ENCODE data around the gene SYK.

SYK gene

DNA sequence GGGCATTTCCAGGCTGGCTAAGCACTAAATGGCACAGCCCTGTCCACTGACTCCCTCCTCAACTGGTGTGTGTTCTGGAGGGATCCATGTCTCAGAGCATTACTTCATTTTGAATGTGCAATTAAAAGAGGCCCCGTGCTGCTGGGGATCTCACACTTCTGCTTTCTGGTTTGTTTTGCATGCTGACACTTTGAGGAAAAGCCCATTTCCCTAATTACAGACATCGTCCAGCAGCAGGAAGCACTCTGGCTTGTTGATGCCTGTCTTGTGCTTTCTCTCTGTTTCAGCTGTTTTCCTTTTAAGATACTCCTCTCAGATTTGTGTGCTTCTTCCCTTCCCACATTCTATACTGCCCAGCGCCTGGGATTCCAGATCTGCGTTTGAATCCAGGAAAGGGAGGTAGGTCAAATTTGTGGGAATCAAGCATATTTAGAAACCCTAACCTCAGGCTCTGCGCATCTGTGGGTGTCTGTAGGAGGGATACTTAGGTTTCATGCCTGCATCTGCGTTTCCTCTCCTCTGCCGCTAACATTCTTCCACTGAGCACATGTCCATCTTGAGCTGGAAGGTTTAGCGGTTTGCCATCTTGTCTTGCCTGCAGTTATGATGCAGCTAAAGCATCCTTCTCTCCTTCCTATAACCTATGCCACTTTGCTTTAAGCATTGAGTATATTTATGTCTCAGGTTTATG is 25.7 kb downstream of the SYK start:
- no peak overlapping the region for H3K27ac ChIP-seq
- H3K79me2 ChIP-seq = peaks cover 58% of the 10 kb centered on the region

DNA sequence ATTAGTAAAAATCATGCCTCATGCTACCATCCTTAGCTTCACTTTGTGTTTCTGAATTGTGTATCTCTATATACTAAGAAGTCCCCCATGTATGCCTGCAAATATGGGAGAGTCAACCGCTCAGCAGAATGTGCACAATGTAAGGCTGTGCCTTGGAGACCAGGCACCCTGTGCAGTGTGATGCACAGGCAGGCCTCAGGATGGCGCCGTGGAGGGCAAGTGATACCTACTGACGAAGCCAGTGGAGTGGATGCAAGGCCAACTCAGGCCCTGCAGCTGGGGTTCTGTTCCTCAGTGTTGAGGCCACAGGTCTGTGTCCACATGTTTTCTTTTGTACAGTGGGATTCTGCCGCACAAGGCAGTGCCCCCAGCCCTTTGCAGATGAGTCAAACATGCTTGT is 28.4 kb downstream of the SYK start:
- no peak overlapping the region for H2AFZ ChIP-seq
- no peaks in the 10 kb centered on the region for H3K36me3 ChIP-seq (ENCODE audit: control insufficient read depth, insufficient read depth, low read length)
- H3K9me3 ChIP-seq (ENCODE audit: control insufficient read depth, low read length) = no peaks in the 10 kb centered on the region
- H3K27me3 ChIP-seq (ENCODE audit: control insufficient read depth, insufficient read depth, low read length) = no peaks in the 10 kb centered on the region
- peaks cover 55% of the 10 kb centered on the region for H3K79me2 ChIP-seq
- no peak for TF ChIP-seq CTCF (IDR thresholded peaks at IDR 0.05)
- no peak overlapping the region for H3K4me2 ChIP-seq (ENCODE audit: low read length)
- no peak overlapping the region for H3K27ac ChIP-seq
- peaks cover 12% of the 10 kb centered on the region for H3K4me1 ChIP-seq
- no peak overlapping the region for H3K4me3 ChIP-seq (ENCODE audit: low read depth, low read length)
- H3K9ac ChIP-seq = no peak overlapping the region

More for the DNA sequence above, 25.7 kb downstream of the SYK start:
- H3K4me1 ChIP-seq = peaks cover 15% of the 10 kb centered on the region
- no peak for TF ChIP-seq CTCF (IDR thresholded peaks at IDR 0.05)
- H2AFZ ChIP-seq = no peak overlapping the region
- H3K36me3 ChIP-seq (ENCODE audit: control insufficient read depth, insufficient read depth, low read length) = peaks cover 4% of the 10 kb centered on the region
- H3K4me2 ChIP-seq (ENCODE audit: low read length) = no peak overlapping the region
- no peak overlapping the region for H3K4me3 ChIP-seq (ENCODE audit: low read depth, low read length)
- no peaks in the 10 kb centered on the region for H3K27me3 ChIP-seq (ENCODE audit: control insufficient read depth, insufficient read depth, low read length)
- H3K9me3 ChIP-seq (ENCODE audit: control insufficient read depth, low read length) = no peaks in the 10 kb centered on the region
- no peak overlapping the region for H3K9ac ChIP-seq

GRCh38 chr9:90830977-90831376 is 29.4 kb downstream of the SYK start:
- Histone ChIP-seq H3K4me1 (peaks cover 17% of the 10 kb centered on the region), H3K36me3 (ENCODE audit: control insufficient read depth, insufficient read depth, low read length) (no peaks in the 10 kb centered on the region), H3K27me3 (ENCODE audit: control insufficient read depth, insufficient read depth, low read length) (no peaks in the 10 kb centered on the region), H3K9ac (no peak overlapping the region), H3K27ac (peak overlapping the region; percentile 39), H3K4me3 (ENCODE audit: low read depth, low read length) (no peak overlapping the region), H2AFZ (no peak overlapping the region), H3K9me3 (ENCODE audit: control insufficient read depth, low read length) (no peaks in the 10 kb centered on the region), H3K4me2 (ENCODE audit: low read length) (peak overlapping the region; percentile 25), H3K79me2 (peaks cover 48% of the 10 kb centered on the region)
- TF ChIP-seq CTCF (IDR thresholded peaks at IDR 0.05) = no peak

- no peak overlapping the region for H3K4me2 ChIP-seq (ENCODE audit: low read length)
- H3K9ac ChIP-seq = no peak overlapping the region
- no peaks in the 10 kb centered on the region for H3K9me3 ChIP-seq (ENCODE audit: control insufficient read depth, low read length)
- H3K79me2 ChIP-seq = peaks cover 36% of the 10 kb centered on the region
- H3K27ac ChIP-seq = no peak overlapping the region
- H3K36me3 ChIP-seq (ENCODE audit: control insufficient read depth, insufficient read depth, low read length) = no peaks in the 10 kb centered on the region
- H3K4me1 ChIP-seq = peaks cover 17% of the 10 kb centered on the region
- no peak overlapping the region for H2AFZ ChIP-seq
- no peak for TF ChIP-seq CTCF (IDR thresholded peaks at IDR 0.05)
- H3K4me3 ChIP-seq (ENCODE audit: low read depth, low read length) = no peak overlapping the region
- H3K27me3 ChIP-seq (ENCODE audit: control insufficient read depth, insufficient read depth, low read length) = no peaks in the 10 kb centered on the region
Measured at GRCh38 chr9:90832261-90832660, 30.6 kb downstream of the SYK start.

Data from parathyroid adenoma (tissue), 2 donors.